NCI-H526 (cell line): Measurements from ENCODE around the gene FLVCR1.

Source experiments
- DNase-seq, 2 experiments: peaks; one replicate each; lab custom pipeline; 2025; lab: John Stamatoyannopoulos, UW

FLVCR1 gene

GRCh38 chr1:212945463-212946160 lies 87.5 kb downstream of the FLVCR1 start:
- DNase-seq: no peak

- DNase-seq: no peak
These were observed 88.8 kb downstream of the FLVCR1 start for GRCh38 chr1:212946872-212947271.
